WI38 (cell line): ENCODE results near the gene SLC9A4.

Experiments used
- H3K4me3 ChIP-seq: 2 replicates; pipeline ENCODE4 v1.5.1; 2011; ENCODE audit warnings: low read depth, mild to moderate bottlenecking, control low read depth, low read length
- CTCF ChIP-seq: IDR thresholded peaks from 2 replicates; pipeline ENCODE4 v1.5.1; 2012; ENCODE audit warnings: low read depth, mild to moderate bottlenecking, control low read depth, low read length

Gene SLC9A4

GRCh38 chr2:102473020-102473419 lies at the start of gene SLC9A4:
Gene SLC9A4, plus strand, starts transcription at chr2:102473226. Its CDS starts 534 bp downstream, at chr2:102473760.
- no peak within 1 kb of the TSS for H3K4me3 ChIP-seq
- peak; percentile 85 for TF ChIP-seq CTCF

- no peak for TF ChIP-seq CTCF
- no peak overlapping the region for H3K4me3 ChIP-seq
These were observed 49.7 kb upstream of the SLC9A4 start for GRCh38 chr2:102423368-102423767.

GRCh38 chr2:102424754-102425153 lies 48.3 kb upstream of the SLC9A4 start:
- no peak overlapping the region for H3K4me3 ChIP-seq
- no peak for TF ChIP-seq CTCF

GRCh38 chr2:102425441-102426132 lies 47.4 kb upstream of the SLC9A4 start:
- TF ChIP-seq CTCF, result no peak
- H3K4me3 ChIP-seq, result no peak overlapping the region

GRCh38 chr2:102427249-102427648 lies 45.8 kb upstream of the SLC9A4 start:
- no peak for TF ChIP-seq CTCF
- no peak overlapping the region for H3K4me3 ChIP-seq

- H3K4me3 ChIP-seq, result no peak overlapping the region
- no peak for TF ChIP-seq CTCF
These were observed 44.5 kb upstream of the SLC9A4 start for GRCh38 chr2:102428573-102428972.

GRCh38 chr2:102432386-102432785 lies 40.6 kb upstream of the SLC9A4 start:
- no peak for TF ChIP-seq CTCF
- no peak overlapping the region for H3K4me3 ChIP-seq
